ENCODE data around the gene MYLK. TPM values are rescaled to one million over a fixed set of nuclear protein-coding genes. Genes with fewer than 3 reads are reported as not detected.

MYLK gene
- total and polyA plus RNA-seq, 9 donors: 50.2 to 645 (median 205) TPM

DNA sequence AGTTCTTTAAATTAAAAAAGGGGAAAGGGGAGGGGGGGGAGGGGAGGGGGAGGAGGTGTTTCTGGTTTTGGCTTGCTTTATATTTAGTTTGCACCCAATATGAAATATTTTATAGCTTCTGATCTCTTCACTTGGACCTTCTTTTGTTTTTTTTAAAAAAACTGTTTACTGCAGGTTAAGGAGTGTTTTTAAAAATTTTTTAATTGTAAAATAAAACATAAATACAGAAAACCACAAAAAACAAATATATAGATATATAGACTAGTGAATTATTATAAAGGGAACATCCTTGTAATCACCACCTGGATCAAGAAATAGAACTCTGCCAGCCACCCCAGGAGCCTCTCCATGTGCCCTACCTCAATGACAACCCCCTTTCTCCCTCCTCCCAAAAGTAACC is 861 bp upstream of the MYLK start:
- intact Hi-C loops (cut with DNase I): no loop called here
- Histone ChIP-seq H3K9me3 (no peaks in the 10 kb centered on the region), H3K4me3 (no peak overlapping the region), H3K4me1 (ENCODE audit: insufficient read depth) (peaks cover 5% of the 10 kb centered on the region), H3K27ac (no peak overlapping the region), H3K27me3 (no peaks in the 10 kb centered on the region), H3K36me3 (no peaks in the 10 kb centered on the region)
- TF ChIP-seq POLR2A (IDR thresholded peaks at IDR 0.05): no peak
- TF ChIP-seq EP300 (IDR thresholded peaks at IDR 0.05): no peak
- TF ChIP-seq, protein P1, sequence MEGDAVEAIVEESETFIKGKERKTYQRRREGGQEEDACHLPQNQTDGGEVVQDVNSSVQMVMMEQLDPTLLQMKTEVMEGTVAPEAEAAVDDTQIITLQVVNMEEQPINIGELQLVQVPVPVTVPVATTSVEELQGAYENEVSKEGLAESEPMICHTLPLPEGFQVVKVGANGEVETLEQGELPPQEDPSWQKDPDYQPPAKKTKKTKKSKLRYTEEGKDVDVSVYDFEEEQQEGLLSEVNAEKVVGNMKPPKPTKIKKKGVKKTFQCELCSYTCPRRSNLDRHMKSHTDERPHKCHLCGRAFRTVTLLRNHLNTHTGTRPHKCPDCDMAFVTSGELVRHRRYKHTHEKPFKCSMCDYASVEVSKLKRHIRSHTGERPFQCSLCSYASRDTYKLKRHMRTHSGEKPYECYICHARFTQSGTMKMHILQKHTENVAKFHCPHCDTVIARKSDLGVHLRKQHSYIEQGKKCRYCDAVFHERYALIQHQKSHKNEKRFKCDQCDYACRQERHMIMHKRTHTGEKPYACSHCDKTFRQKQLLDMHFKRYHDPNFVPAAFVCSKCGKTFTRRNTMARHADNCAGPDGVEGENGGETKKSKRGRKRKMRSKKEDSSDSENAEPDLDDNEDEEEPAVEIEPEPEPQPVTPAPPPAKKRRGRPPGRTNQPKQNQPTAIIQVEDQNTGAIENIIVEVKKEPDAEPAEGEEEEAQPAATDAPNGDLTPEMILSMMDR (IDR thresholded peaks at IDR 0.05): no peak
- DNase-seq: no peak

DNA sequence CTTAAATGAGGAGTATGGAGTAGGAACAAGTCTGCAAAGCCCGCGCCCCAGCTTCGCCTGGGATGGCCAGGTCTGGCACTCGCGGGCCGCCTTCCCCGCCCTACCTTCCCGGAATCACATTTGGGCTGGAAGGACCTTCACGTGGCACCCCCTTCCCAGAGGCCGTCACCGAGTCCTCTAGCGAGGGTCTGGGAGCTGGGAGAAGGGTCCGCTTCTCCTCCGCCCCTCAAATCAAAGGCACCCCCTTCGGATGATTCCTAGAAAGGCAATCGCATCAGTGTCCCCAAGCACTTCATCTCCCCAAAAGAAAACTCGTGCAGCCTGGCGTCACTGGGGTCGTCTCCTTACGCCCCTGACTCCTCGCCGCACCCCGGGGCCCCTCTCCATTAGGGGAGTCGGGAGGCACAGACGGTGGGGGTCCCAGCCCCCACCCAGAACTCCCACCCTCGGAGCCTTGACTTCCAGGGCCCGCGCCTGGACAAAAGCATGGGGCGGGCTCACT is 380 bp downstream of the MYLK start:
- H3K27ac ChIP-seq: no peak overlapping the region
- no peaks in the 10 kb centered on the region for H3K36me3 ChIP-seq
- DNase-seq: peak in 2 of 5 donors; percentile 30 to 36
- no peaks in the 10 kb centered on the region for H3K9me3 ChIP-seq
- peaks cover 5% of the 10 kb centered on the region for H3K4me1 ChIP-seq (ENCODE audit: insufficient read depth)
- TF ChIP-seq, protein P1 (IDR thresholded peaks at IDR 0.05): no peak
- TF ChIP-seq POLR2A (IDR thresholded peaks at IDR 0.05): no peak
- intact Hi-C loops (cut with DNase I): no loop called here
- no peaks in the 10 kb centered on the region for H3K27me3 ChIP-seq
- WGBS, 3 donors: 3 to 5% (median 5%) methylated on average over 23 to 29 of the region's 29 CpGs
- H3K4me3 ChIP-seq: peak overlapping the region; percentile 47

- Histone ChIP-seq H3K4me1 (ENCODE audit: insufficient read depth) (peaks cover 5% of the 10 kb centered on the region), H3K27ac (no peak overlapping the region), H3K36me3 (no peaks in the 10 kb centered on the region), H3K9me3 (no peaks in the 10 kb centered on the region), H3K4me3 (peak overlapping the region; percentile 47), H3K27me3 (no peaks in the 10 kb centered on the region)
- 71 to 72% (median 71%) methylated on average over 4 of the region's 4 CpGs for WGBS, 3 donors
- intact Hi-C loops (cut with DNase I): no loop called here
- TF ChIP-seq EP300 (IDR thresholded peaks at IDR 0.05) (no peak), POLR2A (IDR thresholded peaks at IDR 0.05) (no peak)
- TF ChIP-seq, protein P1 (IDR thresholded peaks at IDR 0.05): no peak
- no peak for DNase-seq
These were observed 1.0 kb downstream of the MYLK start for GRCh38 chr3:123883111-123883510.

GRCh38 chr3:123881771-123882170 is 2.4 kb downstream of the MYLK start:
- Histone ChIP-seq H3K27me3 (no peaks in the 10 kb centered on the region), H3K27ac (no peak overlapping the region), H3K4me1 (ENCODE audit: insufficient read depth) (peaks cover 5% of the 10 kb centered on the region), H3K9me3 (no peaks in the 10 kb centered on the region), H3K4me3 (no peak overlapping the region), H3K36me3 (no peaks in the 10 kb centered on the region)
- intact Hi-C loops (cut with DNase I): no loop called here
- TF ChIP-seq EP300 (IDR thresholded peaks at IDR 0.05) (no peak), POLR2A (IDR thresholded peaks at IDR 0.05) (no peak)
- TF ChIP-seq, protein P1 (IDR thresholded peaks at IDR 0.05): no peak
- DNase-seq: no peak
- WGBS, 3 donors: 97 to 99% (median 97%) methylated on average over 2 of the region's 2 CpGs
